Stimulated activated CD8-positive, alpha-beta memory T cell treated with anti-CD3 and anti-CD28 coated beads, Interleukin-4, amount 100 ng/mL, for 48 hours (primary cell): ENCODE data around the gene PRKAG2.

ENCODE experiments used
- DNase-seq: peaks from one replicate; pipeline ENCODE4 v3.0.0-alpha.2; 2020

Gene PRKAG2

GRCh38 chr7:151864081-151864480, 12.8 kb downstream of the PRKAG2 start:
- DNase-seq: no peak

DNA sequence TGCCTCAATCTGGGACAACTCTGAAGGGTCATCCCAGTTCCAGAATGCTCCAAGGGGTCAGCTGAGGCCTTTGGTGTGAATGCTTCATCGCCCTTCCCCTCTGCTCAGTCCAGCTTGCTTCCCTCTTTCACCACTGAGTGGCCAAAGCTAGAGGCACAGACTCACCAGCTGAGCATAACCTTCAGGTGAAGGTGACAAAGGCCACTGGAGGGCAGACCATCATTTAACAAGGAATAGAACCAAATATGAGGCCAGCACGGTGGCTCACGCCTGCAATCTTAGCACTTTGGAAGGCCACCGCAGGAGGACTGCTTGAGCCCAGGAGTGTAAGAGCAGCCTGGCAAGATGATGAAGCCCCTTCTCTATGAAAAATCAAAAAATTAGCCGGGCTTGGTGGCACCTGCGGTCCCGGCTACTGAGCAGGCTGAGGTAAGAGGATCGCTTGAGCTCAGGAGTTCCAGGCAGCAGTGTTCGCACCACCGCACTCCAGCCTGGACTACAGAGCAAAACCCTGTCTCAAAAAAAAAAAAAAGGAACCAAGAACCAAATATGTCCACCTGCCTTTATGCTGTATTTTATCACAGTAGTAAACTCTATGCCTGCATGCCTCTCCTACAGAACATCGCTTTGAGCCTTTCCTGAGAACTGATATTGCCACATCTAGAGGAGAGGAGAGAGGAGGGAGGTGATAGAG, 13.4 kb downstream of the PRKAG2 start:
- DNase-seq: no peak

- no peak for DNase-seq
Observed at GRCh38 chr7:151862606-151863381, 14.1 kb downstream of the PRKAG2 start.

- DNase-seq: no peak
Observed at GRCh38 chr7:151861881-151862280, 15.0 kb downstream of the PRKAG2 start.

DNA sequence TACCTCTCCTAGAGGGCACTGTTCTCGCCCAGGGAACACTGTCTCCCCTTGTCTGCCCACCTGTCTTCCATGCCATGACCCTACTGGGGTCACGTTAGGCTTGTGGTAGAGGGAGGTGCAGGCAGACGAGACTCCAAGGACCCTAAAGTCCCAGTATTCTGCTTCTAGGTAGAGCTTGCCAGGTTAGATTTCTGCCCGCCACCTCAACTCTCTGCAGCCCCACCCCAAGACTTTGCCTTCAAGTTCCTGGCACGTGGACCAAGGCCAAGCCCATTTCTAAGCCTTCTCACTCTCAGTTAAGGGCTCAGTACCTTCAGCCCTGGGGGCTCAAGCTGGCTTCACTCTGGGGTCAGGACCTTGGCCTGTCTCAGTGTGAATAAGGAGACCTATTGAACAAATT, 16.1 kb downstream of the PRKAG2 start:
- DNase-seq: no peak

DNA sequence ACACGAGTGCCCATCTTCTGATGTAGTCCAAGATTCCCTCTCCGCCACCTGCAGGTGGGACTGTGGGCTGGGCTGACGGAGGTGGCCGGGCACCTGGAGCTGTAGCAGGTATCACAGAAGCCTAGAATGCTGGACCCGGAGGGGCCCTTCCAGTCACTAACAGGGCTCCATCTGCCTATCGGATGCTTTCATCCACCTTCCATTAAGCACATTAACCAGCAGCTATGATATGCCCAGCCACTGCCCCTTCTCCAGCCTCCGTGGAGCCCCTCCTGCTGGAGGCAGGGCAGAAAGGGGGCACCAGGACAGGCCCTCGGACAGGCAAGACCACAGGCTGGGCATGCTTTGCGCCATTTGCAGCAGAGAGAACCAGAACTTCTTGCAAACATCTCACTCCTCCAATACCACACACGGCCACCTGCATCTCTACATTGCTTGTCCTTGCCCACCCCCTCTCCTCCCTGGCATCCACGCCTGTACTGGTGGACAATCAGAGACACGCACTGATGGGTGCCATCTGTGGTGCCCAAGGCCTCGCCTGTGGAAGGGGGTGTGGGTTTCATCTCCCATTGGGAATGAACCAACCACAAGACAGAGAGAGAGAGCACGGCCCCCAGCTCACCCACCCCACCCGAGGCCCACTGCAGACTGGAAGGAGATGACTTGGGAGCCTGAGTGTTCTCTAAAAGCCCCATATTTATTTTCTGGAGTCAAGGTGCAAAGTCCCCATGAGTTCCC, 16.8 kb downstream of the PRKAG2 start:
- DNase-seq: no peak

DNA sequence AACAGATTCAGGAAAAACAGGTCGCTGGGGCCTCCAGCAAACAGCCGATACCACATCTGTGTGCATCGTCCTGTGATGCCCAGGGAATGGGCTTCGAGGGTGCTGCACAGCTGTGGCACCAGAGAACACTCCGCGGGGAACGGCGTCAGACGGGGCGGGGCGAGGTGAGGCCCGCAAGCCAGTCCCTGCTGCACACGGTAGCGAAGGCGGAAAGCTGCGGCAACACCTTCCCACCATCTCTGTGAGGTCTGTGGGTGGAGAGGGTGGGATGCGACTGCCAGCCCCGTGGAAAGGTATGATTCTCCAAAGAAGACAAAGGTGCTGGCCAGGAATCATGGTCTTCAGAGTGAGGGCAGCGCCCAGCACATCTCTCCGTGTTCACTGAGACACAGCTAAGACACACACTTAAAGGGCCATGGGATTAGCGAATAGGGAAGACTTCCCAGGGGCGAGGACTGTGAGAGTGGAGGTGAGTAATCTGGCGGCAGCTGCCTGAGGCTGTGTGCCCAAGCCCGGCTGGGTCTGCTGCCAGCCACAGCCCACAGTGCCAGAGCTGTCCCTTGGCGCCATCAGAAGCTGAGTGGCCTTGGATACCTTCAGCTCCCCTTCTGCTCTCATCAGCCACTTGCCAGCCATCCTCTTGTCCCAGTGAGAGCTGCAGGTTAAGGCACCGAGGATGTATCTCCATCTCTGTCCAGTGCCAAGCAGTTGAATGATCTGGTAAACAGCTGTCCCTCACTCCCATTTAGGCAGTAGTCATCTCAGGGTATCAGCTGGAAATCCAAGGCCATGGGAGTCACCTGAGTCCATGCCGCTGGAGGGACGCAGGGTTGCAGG, 17.6 kb downstream of the PRKAG2 start:
- no peak for DNase-seq

- no peak for DNase-seq
Observed at GRCh38 chr7:151858456-151858855, 18.5 kb downstream of the PRKAG2 start.

DNA sequence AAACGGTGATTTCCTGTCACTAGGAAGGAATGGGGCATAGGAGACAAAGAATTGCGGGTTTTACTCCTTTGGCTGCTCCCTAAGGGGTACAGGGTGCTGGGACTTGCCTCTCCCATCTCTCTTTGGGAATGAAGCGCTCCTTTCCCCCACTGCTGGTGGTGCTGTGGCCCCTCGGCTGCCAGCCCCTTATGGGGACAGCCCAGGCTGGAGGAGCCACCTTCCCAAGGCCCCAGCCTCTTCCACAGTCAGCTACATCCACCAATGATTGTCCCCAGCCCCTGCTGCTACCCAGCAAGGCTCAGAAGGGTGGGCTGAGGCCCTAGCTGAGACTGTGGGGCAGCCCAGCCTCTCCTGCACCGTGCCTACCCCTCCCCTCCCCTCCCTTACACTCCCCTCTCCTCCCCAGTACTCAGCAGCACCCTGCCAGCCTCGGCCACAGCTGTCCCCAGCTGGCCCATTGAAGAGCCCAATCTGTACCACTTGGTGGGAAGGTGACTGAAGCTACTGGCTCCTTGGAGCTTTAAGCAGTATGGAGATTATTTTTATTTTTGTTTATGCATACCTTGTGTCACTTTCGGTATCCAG, 19.0 kb downstream of the PRKAG2 start:
- DNase-seq: no peak

- DNase-seq: no peak
Observed at GRCh38 chr7:151857412-151857811, 19.5 kb downstream of the PRKAG2 start.

- no peak for DNase-seq
Observed at GRCh38 chr7:151856516-151856915, 20.4 kb downstream of the PRKAG2 start.

GRCh38 chr7:151856098-151856497, 20.8 kb downstream of the PRKAG2 start:
- no peak for DNase-seq

GRCh38 chr7:151854720-151855071, 22.2 kb downstream of the PRKAG2 start:
- no peak for DNase-seq

- DNase-seq: no peak
Observed at GRCh38 chr7:151853896-151854719, 22.8 kb downstream of the PRKAG2 start.

- no peak for DNase-seq
Observed at GRCh38 chr7:151852486-151853396, 24.2 kb downstream of the PRKAG2 start.

GRCh38 chr7:151851782-151852181, 25.1 kb downstream of the PRKAG2 start:
- no peak for DNase-seq

DNA sequence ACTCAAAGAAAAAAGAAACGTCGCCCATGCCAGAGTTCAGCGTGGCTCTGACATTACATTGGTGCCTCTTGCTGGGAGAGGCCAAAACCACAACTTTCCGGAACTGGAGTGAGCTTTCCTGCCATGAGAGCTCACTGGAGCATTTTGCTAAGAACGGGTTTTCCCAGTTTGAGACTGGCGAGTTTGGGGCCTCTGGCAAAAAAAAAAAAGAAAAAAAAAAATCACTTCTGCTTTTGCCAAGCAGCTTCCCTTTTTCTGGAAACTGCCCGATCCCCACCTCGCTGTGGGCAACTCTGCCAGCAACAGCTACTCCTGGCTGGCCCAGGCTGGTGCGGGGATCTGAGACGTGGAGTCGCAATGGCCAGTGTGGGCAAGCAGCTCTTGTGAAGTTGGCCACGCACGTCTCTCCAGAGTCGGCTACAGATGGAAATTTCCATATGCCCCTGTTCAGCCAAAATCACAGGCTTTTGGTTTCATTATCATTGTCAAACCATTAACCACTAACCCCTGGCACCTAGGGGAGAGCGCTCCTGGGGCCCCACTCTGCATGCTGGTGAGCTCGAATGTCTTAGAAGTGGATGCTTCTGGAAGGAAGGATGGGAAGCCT, 25.7 kb downstream of the PRKAG2 start:
- DNase-seq: peak; percentile 45

GRCh38 chr7:151850491-151851124, 26.3 kb downstream of the PRKAG2 start:
- DNase-seq: no peak

DNA sequence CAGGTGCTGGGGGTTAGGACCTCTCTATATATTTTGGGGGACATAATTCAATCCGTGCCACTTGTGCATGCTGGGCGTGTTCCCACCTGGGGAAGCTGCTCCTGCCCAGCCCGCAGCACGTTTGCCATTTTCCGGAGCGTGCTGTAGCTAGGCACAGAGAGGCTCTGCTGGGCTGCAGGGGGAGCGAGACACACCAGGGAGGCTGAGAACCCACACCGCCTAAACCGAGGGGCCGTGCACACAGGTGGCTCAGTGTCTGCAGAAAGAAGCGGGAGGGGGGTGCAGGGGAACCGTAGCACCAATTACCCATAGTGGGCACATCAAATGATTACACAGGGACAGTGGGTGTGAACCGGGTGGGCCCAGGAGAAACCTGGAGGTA, 27.0 kb downstream of the PRKAG2 start:
- no peak for DNase-seq
